ENCODE results near the gene NIPAL3.
"Not testable (repeated sequence)": the region's sequence is repeated elsewhere in the genome, so short reads cannot be mapped to it uniquely, and the experiment has no call there.

Gene NIPAL3

DNA sequence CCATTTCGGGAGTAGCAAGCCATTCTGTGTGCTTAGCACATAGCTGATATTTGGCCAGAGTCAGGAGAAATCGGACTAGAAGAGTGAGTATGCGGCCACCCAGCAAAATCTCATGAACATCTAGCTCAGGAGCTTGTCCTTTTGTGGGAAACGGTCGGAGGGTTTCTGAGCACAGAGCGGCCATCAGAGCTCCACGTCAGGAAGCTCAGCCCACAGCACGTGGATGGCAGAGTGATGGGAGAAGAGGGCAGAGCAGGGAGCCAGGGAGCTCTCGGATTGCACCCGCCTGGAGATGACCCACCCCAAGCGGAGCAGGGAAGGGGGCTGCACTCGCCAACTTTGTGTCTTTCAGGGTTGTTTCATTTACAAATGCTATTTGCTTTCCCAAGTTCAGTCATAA is 100.9 kb downstream of the NIPAL3 start:
- DNase-seq (ENCODE audit: low read depth in 2 of 2), result no peak

DNA sequence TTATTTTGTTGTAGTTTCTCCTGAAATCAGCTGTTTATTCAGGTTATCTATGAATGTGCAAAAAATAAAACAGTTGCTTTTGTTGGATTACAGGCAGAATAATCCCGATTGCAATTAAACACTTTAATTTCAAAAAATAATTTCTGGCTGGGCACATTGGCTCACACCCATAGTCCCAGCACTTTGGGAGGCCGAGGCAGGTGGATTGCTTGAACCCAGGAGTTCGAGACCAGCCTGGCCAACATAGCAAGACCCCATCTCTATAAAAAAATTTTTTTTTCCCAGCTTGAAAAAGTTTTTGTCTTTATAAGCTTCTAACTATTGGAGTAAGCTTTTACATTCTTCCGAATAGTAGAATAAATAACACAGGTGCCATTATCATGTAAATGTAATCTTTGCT is 102.3 kb downstream of the NIPAL3 start:
- no peak for DNase-seq (ENCODE audit: low read depth in 2 of 2)

DNA sequence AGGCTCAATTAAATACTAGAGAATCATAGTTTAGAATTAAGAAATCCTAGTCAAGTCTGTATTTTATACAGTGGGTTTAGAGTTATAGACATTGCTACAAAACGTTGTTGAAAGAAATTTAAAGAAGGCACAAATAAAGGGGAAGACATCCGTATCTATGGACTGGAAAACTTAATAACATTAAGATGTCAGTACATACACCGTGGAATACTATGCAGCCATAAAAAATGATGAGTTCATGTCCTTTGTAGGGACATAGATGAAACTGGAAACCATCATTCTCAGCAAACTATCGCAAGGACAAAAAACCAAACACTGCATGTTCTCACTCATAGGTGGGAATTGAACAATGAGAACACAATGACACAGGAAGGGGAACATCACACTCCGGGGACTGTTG is 104.7 kb downstream of the NIPAL3 start:
- DNase-seq (ENCODE audit: low read depth in 2 of 2), result not testable (repeated sequence)

Data from stimulated activated CD8-positive, alpha-beta memory T cell treated with anti-CD3 and anti-CD28 coated beads, Interleukin-2, amount 100 ng/mL, for 48 hours (primary cell).